Activated CD8-positive, alpha-beta memory T cell treated with anti-CD3 and anti-CD28 coated beads for 48 hours (primary cell): ENCODE results near the gene BMP8B.

Experiments used
- DNase-seq, 3 experiments: peaks; one replicate each; pipeline ENCODE4 v3.0.0-alpha.2; 2020; ENCODE audit warnings: low read depth in 2 of 3, low spot score in 2 of 3

The BMP8B gene

GRCh38 chr1:39727932-39728317 is 60.7 kb downstream of the BMP8B start:
- DNase-seq: no peak

GRCh38 chr1:39727221-39727931 is 61.3 kb downstream of the BMP8B start:
- DNase-seq: no peak

DNA sequence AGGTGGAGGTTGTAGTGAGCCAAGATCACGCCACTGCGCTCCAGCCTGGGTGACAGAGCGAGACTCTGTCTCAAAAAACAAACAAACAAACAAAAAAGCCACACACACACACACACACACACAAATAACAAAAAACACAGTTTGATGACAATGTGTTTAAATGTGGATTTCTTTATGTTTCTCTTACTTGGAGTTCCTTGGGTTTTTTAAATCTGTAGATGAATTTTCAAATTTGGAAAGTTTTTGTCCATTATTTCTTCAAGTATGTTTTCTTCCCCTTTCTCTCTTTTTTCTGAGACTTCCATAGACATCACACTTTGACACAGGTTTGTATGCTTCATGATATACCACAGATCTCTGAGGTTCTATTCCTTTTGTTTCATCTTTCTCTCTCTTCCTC is 62.1 kb downstream of the BMP8B start:
- no peak for DNase-seq

GRCh38 chr1:39722495-39722894 is 66.2 kb downstream of the BMP8B start:
- no peak for DNase-seq

GRCh38 chr1:39721664-39722063 is 67.0 kb downstream of the BMP8B start:
- DNase-seq: no peak

- no peak for DNase-seq
Observed at GRCh38 chr1:39720094-39720999, 68.3 kb downstream of the BMP8B start.

- DNase-seq: no peak
Observed at GRCh38 chr1:39717809-39718208, 70.9 kb downstream of the BMP8B start.

DNA sequence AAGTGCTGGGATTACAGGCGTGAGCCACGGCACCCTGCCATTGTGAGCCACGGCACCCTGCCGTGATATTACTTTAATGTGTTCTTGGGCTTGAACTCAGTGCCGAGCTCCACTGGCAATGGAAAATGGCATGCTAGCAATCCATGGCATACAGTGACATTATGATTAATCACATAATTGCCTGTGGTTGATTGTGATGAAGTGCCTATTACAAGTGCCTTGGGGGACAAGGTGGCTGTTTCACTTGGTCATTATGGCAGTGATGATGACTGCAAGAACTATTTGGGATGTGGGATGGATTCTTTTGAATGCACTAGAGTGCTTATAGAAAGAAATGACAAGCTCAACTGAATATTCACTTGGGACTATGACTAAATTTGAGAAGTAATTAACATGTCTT is 75.1 kb downstream of the BMP8B start:
- no peak for DNase-seq

DNA sequence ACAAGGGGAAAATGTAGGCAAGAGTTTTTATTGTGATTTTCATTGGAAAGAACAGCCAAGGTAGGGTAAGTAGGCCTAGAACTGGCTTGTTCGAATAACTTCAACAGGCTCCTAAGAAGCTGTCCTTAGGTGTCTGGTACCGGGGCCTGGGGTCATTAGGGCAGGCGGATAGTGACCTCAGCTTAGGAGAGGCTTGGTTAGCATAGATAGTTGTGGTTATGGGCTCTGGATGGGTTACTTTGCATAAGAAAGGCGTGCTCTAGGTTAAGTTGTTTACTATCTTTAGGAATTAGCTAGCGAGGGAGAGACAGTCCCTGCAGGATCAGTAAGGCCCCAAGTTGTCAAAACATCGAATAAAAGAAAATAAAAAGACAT is 76.7 kb downstream of the BMP8B start:
- no peak for DNase-seq

DNA sequence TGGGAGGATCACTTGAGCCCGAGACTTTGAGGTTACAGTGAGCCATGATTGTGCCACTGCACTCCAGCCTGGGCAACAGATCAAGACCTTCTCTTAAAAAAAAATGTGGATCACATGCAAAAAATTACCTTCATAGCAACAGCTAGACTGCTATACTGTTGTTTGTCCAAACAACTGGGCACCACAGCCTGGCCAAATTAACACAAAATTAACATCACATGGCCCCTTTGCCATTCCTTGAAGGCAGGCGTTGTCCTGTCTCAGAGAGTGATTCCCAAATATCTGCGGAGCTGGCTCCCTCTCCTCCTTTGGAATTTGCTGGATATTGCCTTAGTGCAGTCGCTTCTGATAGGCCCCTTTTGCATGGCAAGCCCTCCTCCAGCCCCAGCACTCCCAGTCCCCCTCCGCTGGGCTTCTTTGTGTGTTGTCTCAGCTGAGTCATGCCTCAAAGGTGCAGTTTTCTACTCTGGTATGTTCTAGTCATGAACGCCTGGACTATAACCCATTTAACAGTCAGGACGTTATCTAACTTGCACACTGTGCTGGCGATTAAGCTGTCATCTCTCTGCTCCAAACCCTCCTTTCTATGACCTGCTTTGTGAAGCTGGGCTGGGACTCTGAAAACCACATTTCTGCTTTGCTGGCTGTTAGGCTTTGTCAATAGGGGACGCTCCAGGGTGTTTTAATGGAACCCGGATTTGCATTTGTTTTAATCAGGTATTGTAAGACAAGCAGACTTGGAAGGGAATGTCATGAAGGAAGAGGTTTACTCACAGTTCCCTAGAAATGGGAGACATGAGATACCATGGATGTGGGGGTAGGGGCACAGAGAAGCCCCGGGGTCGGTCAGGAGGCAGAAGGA is 77.3 kb downstream of the BMP8B start:
- DNase-seq: no peak

DNA sequence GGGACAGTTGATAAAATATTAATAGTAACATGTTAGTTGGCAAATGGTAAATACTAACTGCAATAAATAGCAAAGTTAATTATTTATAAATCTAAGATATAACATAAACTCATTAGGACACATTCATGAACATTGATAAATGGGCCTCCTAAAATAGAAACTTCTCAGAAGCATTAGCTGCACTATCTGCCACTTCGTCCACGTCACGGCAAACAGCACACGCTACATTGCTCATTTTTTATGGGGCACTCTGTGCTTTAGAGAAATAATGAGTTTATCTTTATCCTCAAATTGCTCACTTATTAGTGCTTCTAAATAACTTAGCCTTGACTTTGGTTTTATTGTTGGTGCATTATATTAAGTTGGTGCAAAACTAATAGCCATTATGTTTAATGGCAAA is 81.2 kb downstream of the BMP8B start:
- no peak for DNase-seq
